ENCODE data around the gene CACNA2D3.

Gene CACNA2D3

DNA sequence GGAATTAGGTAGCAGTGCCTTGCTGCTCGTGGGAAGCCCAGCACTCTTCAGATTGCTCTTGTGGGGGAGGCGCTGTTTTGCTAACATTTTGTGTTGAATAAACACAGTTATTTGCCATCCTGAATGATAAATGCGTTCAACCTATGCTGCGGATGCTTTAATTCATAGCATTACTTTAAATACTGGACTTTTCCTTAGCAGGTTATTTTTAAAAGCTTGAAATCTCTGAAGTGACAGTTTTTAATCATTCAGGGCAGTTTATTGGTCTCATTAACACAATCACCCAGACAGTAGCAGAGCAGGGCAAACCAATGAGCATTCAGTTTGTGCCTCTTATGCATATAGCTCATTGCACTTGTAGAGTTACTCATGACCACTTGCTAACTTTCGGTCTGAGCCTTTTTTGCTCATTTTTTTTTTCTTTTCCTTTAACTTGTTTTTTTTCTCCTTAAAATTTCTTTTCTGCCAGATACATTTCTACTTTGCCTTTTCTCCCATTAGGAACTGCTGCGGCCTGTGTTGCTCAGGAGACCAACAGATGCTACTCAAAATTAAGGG is 5.2 kb downstream of the CACNA2D3 start:
- no peak overlapping the region for H3K4me3 ChIP-seq (ENCODE audit: low read depth, low read length)
- TF ChIP-seq, protein P1, sequence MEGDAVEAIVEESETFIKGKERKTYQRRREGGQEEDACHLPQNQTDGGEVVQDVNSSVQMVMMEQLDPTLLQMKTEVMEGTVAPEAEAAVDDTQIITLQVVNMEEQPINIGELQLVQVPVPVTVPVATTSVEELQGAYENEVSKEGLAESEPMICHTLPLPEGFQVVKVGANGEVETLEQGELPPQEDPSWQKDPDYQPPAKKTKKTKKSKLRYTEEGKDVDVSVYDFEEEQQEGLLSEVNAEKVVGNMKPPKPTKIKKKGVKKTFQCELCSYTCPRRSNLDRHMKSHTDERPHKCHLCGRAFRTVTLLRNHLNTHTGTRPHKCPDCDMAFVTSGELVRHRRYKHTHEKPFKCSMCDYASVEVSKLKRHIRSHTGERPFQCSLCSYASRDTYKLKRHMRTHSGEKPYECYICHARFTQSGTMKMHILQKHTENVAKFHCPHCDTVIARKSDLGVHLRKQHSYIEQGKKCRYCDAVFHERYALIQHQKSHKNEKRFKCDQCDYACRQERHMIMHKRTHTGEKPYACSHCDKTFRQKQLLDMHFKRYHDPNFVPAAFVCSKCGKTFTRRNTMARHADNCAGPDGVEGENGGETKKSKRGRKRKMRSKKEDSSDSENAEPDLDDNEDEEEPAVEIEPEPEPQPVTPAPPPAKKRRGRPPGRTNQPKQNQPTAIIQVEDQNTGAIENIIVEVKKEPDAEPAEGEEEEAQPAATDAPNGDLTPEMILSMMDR (IDR thresholded peaks at IDR 0.05; ENCODE audit: insufficient read depth, low read depth, low read length, missing control alignments) = no peak
- no peak for DNase-seq (ENCODE audit: low read depth)

DNA sequence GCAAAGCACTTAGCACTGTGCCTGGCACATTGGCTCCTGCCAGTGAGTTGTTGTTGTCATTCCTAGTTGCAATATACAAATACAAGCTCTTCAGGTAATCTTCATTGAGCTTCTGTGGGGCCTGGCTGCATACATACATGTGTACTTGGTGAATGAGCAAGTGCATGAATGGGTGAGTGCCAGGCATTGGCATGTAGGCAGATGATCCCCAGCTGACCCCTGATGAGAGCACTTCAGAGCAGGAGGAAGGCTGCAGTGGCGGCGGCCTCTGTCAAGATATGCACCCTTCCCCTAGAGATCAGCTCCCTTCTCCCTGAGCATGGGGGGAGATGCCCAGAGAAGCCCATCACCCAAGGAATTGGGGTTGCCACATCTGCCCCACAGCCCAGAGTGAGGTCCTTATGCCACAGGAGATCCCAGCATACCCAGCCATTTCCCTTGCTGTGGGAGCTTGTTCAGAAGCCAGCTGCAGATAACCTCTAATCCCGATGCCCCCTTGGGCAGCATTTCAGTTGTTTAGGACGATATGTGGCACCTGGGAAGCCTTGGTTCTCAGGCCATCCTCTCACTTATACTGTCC is 8.8 kb downstream of the CACNA2D3 start:
- TF ChIP-seq, protein P1 (IDR thresholded peaks at IDR 0.05; ENCODE audit: insufficient read depth, low read depth, low read length, missing control alignments) = no peak
- DNase-seq (ENCODE audit: low read depth) = no peak
- H3K4me3 ChIP-seq (ENCODE audit: low read depth, low read length) = no peak overlapping the region

DNA sequence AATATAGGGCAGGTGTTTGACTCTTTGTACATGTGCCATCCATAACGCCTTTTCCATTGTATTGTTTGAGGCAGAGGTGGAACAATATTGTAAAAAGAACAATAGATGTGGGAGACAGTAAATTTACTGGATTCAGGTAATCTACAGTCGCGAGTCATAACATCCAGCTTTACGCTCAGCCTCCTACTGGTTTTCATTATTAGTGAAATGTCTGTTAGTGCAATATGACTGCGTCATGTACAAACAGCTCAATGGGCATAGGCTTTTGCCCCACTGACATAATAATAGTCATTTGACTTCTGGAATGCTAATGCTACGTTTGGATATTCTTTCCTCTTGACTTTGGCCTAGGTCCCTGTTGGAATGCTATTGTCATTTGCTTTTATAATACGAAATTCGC is 9.5 kb downstream of the CACNA2D3 start:
- no peak for DNase-seq (ENCODE audit: low read depth)
- TF ChIP-seq, protein P1 (IDR thresholded peaks at IDR 0.05; ENCODE audit: insufficient read depth, low read depth, low read length, missing control alignments) = no peak

DNA sequence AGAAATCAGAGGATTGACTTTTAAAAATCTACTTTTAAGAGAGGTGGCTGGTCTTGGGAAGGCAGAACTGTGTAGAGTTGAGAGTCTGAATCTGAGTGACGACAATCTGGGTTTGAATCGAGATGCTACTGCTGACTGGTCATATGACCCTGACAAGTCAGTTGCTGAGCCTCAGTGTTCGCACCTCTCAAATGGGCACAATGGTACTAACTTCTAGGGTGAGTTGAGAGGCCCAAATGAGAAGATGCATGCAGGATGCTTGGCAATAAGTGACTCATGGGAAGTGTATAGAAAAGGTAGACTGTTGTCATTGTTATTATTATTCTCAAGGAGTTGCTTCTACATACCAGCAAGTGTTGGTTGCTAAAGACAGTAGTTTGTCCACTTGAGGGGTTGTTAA is 10.3 kb downstream of the CACNA2D3 start:
- TF ChIP-seq, protein P1 (IDR thresholded peaks at IDR 0.05; ENCODE audit: insufficient read depth, low read depth, low read length, missing control alignments) = no peak
- H3K4me3 ChIP-seq (ENCODE audit: low read depth, low read length) = no peak overlapping the region
- DNase-seq (ENCODE audit: low read depth) = no peak

More for the DNA sequence above, 9.5 kb downstream of the CACNA2D3 start:
- no peak overlapping the region for H3K4me3 ChIP-seq (ENCODE audit: low read depth, low read length)

DNA sequence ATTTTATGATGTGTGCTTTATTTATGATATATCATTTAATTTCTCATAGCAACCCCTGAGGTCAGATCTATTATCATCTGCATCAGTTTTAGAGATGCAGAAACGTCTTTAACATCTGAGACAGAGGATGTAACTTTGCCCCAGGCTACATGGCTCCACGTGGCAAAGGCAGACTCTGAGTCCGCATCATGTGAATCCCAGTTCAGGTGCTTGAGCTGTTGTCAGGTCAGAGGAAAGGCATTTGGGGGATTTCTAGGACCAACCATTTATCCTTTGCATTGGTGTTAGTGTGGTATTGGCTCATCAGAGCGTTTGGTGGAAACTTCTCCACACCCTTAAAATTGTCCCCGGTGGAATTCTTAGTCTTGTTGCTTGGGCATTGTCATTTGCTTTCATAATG is 10.8 kb downstream of the CACNA2D3 start:
- no peak overlapping the region for H3K4me3 ChIP-seq (ENCODE audit: low read depth, low read length)
- no peak for DNase-seq (ENCODE audit: low read depth)
- TF ChIP-seq, protein P1 (IDR thresholded peaks at IDR 0.05; ENCODE audit: insufficient read depth, low read depth, low read length, missing control alignments) = no peak

DNA sequence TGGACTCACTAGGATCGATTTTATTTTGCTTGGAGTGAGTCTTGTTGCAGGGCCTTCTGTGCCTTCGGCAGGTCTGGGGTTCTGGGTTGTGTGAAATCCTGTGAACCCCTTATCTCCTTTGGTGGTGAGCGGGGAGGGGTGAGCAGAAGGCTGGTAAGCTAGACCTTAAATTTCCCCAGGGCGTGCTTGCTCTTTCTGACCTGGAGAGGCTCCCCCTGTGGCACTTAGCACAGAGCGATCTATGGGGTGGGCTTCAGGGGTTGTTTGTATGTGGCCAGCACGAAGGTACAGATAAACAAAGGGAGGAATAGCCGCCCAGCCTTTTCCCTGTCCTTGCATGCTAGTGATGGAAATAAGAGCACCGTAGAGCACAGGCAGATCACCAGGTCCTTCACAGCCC is 11.8 kb downstream of the CACNA2D3 start:
- no peak for DNase-seq (ENCODE audit: low read depth)
- no peak overlapping the region for H3K4me3 ChIP-seq (ENCODE audit: low read depth, low read length)
- TF ChIP-seq, protein P1 (IDR thresholded peaks at IDR 0.05; ENCODE audit: insufficient read depth, low read depth, low read length, missing control alignments) = no peak

DNA sequence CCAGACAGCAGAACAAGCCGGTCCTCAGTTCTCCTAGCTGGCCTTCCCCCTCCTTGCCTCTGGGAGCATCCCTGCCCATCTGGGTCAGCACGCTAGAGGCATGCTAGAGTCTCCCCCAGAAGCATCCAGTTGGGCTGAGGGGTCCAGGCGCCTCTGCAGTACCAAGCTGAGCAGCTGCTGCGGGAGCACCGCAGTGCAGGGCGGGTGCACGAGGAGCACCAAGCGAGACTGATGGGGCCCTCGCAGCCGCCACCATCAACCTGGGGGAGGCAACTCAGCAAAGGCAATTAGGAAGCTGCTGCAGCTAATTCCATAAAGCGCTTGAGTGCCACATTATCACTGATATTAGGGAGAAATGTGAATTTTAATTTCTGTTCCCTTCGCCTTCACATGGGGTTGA is 12.4 kb downstream of the CACNA2D3 start:
- no peak overlapping the region for H3K4me3 ChIP-seq (ENCODE audit: low read depth, low read length)
- TF ChIP-seq, protein P1 (IDR thresholded peaks at IDR 0.05; ENCODE audit: insufficient read depth, low read depth, low read length, missing control alignments) = no peak
- no peak for DNase-seq (ENCODE audit: low read depth)
